AML-193 (cell line): ENCODE results near the gene BEGAIN.

Experiments used
- DNase-seq, 2 experiments: peaks; one replicate each; lab custom pipeline; 2025; lab: John Stamatoyannopoulos, UW

The BEGAIN gene

DNA sequence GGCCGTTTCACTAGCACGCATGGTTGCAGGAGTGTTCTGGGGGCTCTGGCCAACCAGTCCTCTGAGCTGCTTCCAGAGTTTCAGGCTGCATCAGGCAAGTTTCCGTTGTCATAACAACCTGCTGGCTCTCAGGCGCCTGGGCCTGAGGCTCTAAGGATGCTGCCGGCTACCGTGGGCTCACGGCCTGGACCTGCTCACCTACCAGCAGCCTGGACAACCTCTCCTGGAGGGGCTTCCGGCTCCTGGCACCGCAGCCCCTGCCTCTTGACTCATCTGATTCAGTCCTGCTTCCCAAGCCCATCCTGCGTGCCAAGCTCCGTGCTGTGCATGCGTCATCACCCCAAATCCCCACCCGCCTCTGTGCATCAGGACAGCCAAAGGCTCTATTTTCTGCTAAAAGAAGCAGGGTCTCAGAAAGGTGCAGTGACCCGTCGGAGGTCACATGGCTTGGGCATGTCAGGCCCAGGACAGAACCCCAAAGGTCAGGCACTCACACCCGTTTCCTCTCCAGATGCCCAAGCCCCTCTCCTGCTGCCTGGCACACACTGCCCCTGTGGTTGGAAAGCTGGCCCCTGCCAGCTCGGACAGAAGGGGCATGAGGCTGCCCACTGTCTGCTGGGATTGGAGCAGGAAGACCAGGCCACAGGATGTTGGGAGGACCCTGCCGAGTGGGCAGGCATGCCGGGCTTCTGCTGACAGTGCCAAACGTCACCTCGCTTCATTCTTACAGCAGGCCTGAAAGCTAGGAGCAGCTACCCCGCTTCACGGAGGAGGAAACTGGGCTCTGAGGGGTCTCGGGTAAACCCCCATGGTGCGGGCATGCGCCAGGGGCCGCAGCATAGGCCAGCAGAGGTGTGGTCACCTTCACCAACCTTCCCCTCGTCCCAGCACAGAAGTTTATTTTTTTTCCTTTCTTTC, 5.7 kb downstream of the BEGAIN start:
- DNase-seq, result no peak

DNA sequence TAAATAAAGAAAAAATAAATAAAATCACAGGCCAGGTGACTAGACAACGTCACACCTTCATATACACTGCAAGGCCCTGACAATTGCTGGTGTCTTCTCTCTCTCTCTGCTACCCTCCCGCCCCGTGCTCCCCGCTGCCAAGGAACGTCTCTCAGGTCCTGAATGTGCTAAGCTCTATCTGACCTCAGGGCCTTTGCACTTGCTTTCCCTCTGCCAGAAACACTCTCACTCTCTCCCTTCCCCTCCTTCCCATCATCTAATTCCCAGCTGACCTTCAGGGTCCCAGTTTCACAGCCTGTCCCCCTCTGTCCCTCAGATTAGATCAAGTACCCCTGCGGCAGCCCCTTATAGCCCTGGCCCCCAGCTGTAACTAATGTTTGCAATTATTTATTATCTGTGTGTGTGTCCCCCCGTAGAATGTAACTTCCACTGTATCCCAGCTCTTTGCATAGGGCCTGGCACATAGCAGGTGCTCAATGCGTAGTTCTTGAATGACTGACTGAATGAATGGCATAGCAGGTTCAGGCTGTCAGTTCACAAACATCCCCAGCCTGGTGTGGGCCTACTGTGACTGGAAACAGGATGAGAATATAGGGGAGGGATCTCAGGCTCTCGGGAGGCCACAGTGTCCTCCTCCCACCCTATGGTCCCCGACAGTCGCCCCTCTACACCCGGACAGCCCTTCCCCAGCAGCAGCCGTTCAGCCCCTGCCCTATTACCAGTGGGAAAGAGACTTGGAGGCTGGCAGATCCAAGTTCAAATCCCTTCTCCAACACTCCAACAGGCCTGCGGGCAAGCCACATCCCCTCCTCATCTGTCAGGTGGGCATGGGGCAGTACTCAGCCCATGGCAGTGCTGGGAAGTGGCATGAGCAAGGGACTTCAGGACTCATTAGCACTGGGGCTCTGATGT, 6.6 kb downstream of the BEGAIN start:
- no peak for DNase-seq

DNA sequence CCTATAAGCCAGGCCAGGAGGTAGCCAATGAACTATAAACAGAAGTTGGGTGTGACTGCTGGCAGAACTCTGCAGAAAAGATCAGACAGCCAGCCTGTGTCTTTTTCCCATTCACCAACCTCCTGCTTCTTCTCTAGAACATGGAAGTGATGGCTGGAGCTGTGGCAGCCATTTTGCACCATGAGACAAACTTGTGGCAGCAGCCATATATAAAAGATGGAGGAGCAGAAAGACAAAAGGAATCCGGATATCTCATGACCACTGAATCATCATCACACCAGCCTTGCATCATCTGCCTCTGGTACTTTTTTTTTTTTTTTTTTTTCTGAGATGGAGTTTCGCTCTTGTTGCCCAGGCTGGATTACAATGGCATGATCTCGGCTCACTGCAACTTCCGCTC, 8.7 kb downstream of the BEGAIN start:
- DNase-seq, result no peak

DNA sequence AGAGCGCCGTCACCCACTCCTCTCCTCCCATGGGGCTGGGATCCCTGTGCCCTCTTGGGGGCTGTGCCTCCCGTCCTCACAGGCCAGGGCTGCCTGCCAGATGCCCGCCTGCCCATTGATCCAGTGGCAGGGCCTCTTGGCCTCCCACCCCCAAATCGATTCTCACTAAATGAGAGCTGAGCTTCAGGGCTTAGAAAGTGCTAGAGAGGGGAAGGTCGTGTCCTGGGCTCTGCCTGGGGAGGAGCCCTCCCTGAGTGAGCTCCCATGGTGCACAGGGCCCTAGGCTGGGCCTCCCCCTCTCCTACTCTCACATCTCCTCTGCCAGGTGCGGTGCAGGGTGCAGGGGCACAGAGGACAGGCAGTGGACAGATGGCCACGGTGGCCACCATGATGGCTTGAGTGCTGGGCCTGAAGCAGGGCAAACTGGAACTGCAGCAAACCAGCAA, 9.2 kb downstream of the BEGAIN start:
- DNase-seq, result no peak

DNA sequence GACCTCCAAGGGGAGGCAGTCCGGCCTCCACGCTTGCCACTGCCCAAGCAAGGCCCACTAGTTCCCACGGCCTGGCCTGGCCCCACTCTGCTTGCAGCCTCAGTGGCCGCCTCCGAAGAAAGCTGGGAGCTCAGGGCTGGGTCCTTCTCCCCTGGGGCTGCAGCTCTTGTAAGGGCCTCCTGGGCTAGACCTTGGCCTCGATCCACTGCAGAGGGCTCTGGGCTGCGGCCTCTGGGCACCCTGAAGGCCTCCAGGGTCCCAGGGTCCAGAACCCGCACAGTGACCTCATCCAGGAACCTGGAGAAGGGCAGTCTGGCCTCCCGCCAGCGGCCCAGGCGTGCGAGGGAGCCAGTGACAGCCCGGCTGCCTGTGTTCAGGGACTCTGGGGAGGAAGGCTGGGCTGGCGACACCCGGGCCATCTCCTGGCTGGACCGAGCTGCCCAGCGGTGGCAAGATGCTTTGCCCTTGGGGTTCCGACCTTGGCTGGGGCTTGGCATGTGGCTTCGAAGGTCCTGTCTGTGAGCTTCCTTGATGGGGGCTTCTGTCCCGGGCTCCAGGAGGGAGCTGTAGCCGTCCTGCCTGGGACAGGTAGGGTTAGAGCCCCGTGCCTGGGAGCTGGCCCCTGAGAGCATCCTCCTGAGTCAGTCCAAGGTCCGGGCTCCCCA, 9.8 kb downstream of the BEGAIN start:
- DNase-seq, result no peak

DNA sequence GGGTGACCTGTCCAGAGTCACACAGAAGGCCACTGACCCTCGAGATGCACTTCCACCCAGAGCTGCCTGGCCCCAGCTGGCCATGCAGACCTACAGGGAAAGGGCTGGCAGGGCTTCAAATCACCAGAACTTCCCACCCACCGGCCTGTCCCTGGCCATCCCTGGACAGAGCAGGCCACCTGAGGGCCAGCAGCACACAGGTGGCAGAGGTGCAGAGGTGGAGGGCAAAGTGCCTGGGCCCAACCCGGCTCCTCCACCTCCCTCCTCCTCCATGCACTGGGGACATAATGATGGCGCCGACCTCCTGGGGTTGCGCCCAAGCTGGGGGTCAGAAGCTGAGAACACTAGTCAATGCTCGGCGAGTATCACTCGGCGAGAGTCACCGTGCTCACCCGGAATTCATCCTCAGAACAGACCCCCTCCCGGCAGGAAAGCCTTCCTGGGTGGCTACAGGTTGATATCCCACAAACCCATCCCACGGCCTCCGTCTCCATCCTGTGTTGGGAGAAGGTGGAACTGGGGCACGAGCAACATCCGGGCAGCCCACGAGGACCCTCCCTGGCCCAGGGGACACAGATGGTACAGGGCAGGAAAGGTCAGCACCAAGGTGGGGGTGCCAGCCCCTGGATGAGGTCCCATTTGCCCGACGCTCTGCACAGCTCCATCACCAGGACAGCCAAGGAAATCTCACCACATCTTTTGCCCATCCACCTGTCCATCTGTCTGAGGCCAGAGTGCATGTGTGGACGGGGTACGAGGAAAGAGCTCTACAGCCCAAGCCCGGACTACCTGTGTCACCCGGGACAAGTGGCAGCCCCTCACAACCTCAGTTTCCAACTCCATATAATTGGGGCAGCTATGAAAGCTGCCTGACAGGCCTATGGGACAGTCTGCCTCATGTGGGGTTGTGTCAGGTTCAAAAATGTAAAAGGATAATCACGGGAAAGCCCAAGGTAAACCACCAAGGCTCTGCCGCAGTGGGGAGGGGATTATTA, 10.8 kb downstream of the BEGAIN start:
- no peak for DNase-seq

DNA sequence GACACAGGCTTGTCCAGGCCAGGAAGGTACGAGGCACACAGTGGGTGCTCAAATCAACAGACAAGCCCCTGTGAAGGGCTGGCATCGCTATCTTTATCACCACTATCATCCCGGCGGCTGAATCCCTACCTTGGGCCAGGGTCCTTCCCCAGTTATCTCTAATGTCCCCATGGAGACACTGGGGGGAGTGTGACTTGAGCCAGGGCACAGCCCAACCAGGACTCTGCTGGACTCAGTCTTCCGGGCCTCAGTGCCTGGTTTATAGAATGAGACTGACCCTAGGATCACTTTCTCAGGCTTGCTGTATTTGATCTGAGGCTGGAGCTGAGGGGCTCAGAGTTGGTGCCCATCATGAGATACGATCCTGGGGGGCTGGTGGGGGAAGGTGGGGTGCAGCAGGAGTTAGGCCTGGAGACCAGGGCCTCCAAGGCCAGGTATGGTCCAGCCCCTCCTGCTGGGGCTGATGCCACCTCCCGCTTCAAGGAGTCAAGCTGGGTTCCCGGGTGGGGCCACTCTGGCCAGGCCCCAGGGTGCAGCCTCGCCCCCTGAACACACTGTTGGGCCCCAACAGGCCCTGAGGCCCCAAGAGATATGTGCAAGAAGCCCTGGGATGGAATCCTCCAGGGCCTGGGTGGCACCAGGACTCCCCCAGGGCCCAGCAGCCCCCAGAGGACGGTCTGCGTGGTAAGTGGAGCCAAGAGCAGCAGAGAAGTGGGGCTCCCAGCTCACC, 11.8 kb downstream of the BEGAIN start:
- DNase-seq, result no peak

DNA sequence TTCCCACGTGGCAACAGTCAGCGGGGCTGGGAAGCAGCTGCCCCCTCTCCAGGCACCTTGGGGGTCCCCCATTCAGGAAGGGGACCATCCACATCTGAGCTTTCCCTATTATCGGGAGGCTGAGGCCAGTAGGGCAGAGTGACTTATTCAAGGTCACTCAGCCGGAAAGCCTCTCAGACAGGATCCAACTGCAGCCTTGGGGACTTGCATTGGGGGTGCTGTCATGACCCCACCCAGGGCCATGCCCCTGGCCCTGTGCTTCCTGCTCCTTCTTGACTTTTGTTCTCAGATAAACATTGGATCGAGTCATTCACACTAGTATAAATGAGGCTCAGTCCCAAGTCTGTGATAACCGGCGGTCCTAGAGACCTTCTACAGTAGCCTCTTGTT, 12.6 kb downstream of the BEGAIN start:
- DNase-seq, result no peak

DNA sequence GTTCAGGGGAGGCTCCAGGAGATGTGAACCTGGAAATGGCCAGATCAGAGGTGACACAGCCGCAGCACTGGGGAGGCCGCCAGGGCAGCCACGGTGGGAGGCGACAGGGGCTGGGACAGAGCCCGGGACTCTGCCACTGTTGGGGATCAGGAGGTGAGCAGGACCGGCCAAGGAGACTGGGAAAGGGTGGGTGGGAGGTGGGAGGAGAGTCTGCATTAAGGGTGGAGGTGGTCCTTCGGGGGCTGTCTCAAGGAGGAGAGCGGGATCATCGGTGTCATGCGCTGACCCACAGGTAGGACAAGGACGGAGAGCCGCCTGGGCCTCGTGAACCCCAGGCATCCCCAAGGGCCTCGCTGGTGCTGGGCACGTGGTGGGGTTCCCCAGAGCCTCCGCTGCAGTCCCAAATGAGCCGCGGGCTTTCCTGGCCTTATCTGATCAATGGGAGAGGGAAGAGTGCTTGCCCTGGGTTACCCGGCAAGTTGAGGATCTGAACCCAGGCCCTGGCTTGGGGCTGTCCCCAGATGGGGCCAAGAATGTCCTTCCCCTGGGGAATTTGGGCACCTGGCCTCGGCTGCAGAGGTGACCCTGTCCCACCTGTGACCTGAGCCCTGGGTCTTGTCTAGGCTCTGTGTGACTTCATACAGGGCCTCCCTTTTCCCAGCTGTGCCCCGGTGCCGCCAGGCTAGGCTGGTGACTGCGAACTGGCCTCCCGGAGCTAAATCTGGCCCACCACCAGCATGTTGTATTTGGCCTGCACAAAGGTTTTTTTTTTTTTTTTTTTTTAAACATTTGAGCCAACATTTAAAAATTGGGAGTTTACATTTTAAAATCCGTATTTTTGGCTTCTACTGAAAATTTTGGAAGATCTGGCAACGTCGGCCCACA, 13.2 kb downstream of the BEGAIN start:
- DNase-seq, result no peak

DNA sequence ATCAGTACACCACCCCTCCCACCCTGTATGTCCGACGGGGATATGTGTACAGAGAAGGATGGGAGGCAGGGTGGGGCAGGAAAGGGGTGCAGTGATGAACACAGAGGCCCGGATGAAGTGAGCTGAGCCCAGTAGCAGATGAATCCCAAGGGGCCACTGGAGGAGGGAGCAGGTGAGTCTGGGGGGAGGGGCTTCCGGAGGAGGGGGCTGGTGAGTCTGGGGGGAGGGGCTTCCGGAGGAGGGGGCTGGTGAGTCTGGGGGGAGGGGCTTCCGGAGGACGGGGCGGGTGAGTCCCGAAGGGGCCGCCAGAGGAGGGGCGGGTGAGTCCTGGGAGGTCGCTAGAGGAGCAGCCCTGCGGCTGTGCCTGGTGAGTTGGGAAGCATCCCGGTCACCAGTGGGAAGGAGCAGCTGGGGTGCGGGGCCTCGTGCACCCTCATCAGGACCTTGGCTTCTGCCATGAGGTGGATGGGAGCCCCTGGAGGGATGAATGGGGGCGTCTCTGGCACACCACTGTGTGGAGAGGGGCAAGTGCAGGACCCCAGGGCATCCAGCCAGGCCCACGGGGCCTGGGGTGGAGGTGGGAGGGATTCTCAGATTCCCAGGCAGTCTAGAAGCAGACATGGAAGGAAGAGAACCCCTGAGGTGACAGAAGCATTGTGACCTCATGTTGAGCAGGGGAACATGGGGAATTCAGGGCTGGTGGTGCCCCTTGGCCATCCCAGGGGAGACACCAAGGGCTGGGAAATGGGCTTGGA, 14.0 kb downstream of the BEGAIN start:
- DNase-seq, result no peak

DNA sequence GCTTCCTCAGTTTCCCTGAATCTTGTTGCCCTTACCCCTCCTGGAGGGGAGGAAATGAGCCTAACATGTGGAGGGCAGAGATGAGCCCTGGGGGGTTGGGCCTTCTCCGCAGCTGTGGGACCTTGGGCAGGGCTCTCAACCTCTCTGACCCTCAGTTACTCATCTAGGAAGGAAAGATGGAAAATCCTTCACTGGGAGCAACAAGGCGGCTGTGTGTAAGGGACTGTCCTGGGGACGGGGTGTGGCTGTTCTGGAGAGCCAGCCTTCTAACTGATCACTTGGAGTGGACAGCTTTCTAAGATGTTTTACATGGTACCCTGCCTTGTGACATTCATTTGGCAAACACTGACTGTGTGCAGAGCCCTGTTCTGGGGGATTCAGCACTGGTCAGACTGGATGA, 14.7 kb downstream of the BEGAIN start:
- no peak for DNase-seq

DNA sequence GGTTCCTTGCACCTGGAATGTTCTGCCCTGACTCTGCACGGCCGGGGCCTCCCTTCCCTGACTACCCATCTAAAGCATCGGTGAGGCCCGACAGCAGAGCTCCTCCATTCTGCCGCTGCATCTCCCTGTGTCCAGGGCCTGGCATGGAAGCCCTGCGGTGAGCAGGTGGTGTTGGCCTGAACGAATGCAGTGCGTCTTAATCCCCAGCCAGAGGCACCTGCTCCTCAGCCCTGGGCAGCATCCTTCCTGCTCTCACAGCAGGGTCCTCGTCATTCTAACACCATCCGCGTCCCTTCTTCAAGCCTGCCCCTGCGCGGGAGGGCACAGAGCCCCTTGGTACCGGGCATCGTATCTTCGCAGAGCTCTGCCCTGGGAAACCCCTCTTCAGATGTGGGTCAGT, 15.4 kb downstream of the BEGAIN start:
- no peak for DNase-seq

DNA sequence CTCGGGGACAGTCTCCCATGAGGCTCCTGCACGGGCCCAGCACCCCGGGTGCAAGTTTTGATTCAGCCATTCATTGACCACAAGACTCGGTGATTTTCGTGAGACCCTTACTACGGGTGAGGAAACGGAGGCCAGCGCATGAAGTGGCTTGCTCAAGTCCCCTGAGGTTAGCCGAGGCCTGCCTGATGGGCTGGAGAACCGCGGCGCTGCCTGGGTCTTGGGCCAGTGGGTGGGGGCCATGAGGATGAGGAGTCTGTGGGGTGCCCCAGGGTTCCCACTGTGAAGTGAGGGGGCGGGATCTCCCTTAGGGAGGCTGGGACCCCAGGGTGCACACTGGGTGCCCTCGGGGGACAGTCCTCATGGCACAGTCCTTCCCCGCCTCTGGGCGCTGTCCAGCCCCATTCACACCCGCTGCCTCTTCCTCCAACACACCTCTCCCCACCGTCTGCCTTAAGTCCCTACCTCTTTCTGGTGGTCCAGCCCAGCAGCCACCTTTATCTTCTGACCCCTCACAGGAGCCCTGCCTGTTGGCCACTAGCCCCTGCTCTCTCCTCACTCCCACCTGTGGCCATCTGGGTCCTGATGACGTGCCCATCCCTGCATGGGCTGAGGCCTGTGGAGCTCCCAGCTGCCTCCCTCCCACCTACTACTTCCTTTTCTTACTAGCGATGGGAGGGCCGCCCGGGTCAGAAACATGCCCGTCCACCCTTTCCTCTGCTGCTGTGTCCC, 16.3 kb downstream of the BEGAIN start:
- no peak for DNase-seq

DNA sequence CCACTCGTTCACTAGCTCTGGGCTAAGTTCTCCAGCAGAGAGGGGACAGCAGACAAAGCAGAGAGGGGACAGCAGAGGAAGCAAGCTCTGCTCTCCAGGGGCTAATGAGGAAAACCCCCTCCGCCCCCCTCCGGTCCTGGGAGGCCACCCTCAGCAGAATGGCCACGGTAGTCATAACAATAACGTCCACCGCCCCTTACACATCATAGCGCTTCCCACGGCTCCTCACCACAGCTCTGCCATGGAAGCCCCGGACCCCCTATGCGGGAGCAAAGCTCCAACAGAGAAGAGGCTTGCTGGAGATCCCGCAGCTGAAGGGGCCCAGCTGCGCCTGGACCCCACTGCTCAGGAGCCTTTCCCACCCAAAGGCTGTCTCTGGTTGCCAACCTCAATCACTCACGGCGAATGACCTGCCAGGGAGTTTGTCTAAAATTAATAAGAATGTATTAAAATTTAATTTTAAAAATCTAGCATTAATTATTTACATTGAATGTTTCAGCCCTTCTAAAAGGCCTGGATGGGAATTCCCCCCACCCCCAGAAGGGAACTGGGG, 17.4 kb downstream of the BEGAIN start:
- DNase-seq, result no peak

DNA sequence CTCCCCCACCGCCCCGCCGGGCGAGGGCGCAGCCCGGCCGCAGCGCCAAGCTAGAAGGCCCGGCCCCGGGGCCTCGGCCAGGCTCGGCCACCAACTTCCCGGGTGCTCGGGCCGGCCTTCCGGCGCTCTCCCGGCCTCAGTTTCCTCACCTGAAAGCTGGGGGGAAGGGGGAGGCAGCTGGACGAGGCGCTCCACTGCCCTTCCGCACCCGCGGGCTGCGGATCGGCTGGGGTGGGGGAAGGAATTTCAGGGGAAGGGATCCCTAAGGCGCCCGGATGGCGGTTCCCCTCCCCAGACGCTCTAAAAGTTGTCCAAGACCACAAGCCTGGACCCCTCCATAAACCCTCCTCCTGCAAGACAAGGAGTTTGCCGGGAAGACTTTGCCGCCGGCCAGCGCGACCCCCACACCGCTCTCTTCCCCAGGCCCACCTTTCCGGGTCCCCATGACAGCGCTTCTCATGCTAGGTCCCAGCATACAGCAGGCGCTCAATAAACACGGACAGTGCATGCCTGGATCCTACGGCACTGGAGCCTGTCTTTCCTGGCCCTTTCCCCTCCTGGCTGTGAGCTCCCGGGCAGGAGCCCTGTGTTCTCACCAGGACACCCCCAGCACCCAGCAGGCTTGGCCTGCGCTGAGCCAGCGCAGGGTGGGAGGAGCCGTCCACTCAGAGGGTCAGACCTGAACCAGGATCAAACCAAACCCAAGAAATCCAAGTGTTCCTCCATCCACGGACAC, 18.1 kb downstream of the BEGAIN start:
- no peak for DNase-seq

DNA sequence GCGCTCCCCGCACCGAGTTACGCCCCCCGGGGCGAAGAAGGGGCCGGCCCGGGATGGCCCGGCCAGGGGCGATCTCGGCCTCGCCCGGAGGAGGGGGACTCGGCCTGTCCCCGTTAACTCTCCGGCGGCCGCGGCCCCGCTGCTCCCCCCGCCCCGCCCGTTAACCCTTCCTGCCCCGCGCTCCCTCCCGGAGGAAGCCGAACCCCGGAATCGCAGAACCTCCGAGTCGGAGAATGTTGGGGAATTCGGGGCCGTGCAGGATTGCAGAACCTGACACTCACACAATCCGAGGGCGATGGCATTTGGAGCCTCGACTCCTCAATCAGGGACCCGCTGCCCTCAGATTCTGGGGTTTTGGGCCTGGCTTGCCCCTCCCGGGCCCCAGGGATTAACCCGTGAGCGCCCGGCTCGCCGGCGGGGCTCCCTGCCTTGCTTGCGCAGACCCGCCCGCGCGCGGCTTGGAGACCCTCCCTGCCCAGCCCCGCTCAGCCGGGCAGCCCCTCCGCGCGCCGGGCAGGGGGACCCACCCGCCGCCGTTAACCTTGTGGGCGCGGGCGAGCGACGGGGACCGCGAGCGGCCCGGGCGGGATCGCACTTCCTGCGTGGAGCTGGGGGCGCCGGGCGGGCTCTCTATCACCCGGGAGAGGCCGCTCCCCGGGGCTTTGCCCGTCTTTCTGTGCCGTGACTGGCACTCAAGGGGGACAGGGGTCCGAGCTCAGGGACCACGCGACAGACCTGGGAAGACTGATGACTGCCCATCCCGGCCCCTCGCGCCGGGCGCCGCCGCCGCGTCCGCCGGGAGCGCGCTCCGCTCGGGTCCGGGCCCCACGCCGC, 18.8 kb downstream of the BEGAIN start:
- no peak for DNase-seq
